T-helper 2 cell treated with Interferon-gamma antibody and Interleukin-4, amounts not matched to agents 100 ng/mL and 5 ng/mL, for 36 hours (primary cell): ENCODE measurements around the gene CDK6. TPM values are rescaled to one million over a fixed set of nuclear protein-coding genes. Genes with fewer than 3 reads are reported as not detected.

Source experiments
- intact Hi-C: fragments of 100-400 bp; cut with micrococcal nuclease; formaldehyde crosslinking; loops from one replicate; pipeline ENCODE4 v1.15.1; 2023
- total RNA-seq: library from RNA; stranded (reverse); gene quantifications from 2 replicates; pipeline ENCODE4 v1.2.3, GENCODE V29; 2022

The CDK6 gene
- total RNA-seq, 1 donor from 2014 or later, result 136 TPM

GRCh38 chr7:92847305-92847704 is 10.9 kb upstream of the CDK6 start:
- intact Hi-C loops, result no loop called here

DNA sequence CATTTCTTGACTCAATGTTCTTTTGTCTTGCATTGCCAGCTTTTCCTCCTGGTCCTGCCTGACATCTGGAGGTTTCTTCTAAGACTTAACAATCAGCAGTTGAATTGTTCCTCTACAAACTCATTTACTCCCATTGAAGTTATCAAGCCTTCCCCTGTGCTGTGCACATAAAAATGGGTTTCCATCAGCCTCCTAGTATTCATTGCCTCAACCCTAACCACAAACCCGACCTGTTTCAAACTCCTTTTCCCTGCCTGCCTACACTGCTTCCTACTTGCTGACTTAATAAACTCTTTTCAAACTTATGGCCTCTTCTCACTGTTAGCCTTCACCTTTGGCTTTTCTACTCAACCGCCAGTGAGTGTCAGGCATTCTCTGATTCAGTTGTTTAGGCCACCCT is 9.4 kb upstream of the CDK6 start:
- intact Hi-C loops, result no loop called here

DNA sequence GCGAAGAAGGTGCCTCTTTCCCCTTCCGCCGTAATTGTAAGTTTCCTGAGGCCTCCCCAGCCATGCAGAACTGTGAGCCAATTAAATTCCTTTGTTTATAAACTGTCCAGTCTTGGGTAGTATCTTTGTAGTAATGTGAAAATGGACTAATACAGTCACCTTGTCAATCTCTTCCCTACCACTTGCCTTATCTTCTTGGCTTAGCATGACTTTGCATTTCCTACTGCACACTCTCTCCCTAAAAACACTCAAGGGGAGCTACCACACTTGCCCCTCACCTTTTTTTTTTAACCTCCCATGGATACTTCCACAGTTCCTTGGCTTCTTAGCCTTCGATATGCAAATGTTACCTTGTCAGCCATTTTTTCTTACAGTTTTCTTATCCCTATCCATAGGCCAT is 7.4 kb upstream of the CDK6 start:
- intact Hi-C loops, result no loop called here

DNA sequence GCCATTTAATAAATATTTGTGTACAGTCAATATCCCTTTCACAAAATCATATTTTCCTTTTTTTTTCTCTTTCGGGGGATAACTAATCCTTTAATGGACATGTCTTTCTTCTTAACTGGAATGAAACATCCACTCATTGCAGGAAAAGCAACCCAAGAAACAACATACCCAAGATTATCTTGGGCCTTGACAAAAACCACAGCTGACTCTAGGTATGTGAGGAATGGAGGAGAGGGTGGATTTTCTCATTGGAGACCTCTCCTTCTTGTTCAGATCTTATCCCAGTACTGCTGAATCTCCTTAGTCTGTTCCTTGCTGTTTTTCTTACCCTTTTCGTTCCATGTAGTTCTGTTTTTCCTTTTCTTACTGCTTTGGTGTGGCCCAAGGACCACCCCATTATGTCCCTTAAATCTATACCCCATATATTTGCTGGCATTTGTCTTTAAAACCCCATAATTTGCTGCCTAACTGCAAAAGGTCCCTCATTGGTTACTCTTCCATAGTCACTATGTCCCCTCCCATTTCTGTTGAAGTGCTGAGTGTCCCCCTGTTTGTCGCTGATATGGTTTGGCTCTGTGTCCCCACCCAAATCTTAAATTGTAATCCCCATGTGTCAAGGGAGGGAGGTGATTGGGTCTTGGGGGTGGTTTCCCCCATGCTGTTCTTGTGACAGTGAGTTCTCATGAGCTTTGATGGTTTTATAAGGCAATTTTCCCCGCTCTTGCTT is 6.8 kb upstream of the CDK6 start:
- intact Hi-C loops, result no loop called here

- intact Hi-C loops, result no loop called here
Observed at GRCh38 chr7:92841192-92841591, 4.8 kb upstream of the CDK6 start.

- intact Hi-C loops, result no loop called here
Observed at GRCh38 chr7:92840316-92840715, 3.9 kb upstream of the CDK6 start.

GRCh38 chr7:92839901-92840300 is 3.5 kb upstream of the CDK6 start:
- intact Hi-C loops, result loop anchor here (5.0 to 10.0 kb wide), 3 partner anchors 197 to 415 kb away; partner anchors contain the start of gene SAMD9

GRCh38 chr7:92838934-92839333 is 2.6 kb upstream of the CDK6 start:
- intact Hi-C loops, result loop anchor here (5.0 to 10.0 kb wide), 3 partner anchors 198 to 414 kb away; partner anchors contain the start of gene SAMD9

DNA sequence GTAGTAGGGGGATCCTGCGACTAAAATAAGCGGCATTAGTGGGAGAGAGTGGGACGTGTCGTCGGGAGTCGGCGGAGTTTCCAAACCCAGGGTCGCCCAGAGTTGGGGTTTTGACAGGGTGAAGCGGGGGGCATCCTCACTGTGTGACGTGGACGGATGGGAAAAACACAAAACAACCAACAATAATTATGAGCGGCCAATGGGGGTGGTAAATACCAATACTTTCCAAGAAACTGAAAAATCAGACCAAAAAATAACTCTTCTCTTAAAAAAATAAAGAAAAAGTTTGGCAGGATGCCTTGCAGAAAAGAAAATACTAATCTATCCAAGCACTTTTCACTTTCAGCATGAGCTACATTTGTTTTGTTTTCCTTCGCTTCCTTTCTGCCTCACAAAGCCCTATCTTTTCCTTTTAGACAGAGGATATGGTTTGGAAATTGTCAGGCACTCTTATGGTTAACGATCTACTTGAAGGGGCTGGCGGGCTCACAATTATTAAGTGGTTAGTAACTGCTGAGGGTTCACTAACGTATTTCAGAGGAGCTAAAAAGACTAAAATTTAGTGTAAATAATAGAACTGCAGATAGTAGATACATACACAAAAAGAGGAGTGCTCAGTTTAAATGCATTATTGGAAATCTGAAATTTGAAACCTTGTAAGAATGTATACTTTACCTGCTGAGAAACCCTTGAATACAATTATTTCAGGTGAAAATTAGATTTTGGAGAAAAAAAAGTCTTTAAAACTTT is 802 bp upstream of the CDK6 start:
- intact Hi-C loops, result loop anchor here (1.0 to 10.0 kb wide), 5 partner anchors 200 to 412 kb away; partner anchors contain the start of genes SAMD9 and VPS50

DNA sequence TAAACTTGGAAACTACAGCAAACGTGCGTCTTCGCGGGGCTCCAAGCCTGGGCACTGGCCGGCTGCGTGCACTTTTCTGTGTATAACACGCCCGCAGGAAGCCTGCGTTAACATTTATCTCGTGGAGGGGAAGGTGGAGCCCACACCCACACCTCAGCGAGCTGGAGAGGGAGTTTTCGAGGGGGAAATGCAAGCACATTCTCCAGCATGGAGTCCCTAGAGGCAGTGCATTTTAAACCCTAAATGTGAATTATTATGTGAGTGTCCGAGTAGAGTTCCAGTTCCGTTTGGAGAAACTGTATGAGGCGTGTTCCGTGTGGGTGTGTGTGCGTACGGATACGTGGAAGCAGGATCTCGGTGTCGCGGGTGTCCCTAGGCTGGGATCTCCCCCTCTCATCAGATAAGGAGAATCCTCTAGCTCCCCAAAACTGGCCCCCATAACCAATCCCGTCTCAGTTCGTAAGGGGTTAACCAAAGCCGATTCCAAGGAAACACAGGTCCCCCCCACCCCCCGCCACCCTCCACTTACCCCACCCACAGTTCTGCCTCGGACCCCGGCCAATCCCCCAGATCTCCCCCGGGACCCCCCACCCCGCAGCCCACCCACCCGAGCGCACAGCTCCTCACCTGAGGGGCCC is 403 bp downstream of the CDK6 start:
- intact Hi-C loops, result loop anchor here (1.0 to 10.0 kb wide), 7 partner anchors 19 to 411 kb away; partner anchors contain the start of genes SAMD9 and VPS50

DNA sequence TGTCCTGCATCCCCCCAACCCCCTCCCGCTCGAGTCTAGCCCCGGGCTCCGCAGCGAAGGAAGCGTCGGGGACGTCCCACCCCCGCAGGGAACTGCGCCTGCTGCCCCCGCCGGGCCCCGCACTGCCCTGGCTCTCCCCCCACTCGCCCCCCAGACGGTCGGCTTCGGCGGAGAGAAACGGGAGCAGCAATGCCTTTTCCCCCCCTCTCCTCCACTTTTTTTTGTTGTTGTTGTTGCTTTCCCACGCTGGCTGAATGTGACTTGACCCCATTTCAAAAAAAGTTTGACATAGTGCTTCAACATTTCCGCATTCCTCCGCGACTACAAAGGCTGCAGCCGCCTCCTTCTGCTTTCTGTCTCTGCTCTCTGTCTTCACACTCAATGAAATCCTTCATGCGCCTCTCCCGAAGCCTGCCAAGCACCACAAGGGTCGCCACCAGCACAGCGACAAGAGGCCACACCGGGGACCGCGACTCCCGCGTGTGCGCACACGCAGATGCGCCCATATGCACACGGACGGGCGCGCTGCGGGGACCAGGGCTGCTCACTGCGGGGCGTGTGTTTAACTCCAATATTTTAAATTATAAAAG is 1.0 kb downstream of the CDK6 start:
- intact Hi-C loops, result loop anchor here (1.0 to 10.0 kb wide), 5 partner anchors 19 to 411 kb away; partner anchors contain the start of gene SAMD9

DNA sequence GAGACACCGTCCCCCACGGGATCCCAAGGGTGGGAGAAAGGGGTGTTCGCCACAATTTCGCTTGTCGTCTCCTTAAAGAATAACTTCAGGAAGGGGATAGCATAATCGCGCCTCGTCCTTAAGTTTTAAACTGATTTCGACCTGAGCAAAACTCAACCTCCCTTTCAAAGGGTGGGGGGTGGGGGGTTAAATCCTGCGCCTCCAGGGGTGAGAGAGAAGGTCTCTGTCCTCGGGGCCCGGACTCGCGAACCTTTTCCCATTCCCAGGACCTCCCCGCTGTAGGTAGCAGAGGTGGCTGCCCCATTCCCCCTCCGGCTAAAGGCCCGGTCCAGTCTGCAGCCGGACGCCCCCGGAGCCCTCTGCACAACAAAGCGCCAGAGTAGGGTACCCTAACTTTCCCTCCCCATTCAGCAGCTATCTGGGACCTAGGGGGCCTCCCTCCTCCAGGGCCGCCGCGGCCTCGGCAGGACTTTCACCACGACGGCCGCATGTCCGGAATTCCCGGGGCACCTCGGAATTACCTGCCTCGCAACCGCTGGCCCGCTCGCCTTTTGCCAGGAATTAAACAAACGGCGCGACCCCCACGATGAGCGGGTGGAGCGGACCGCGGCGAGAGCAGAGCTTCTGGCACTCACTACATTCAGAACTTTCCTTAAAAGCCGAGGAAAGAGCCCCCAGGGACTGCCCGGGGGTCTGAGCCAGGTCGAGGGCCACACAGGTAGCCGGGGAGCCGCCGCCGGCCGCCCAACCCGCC is 1.7 kb downstream of the CDK6 start:
- intact Hi-C loops, result loop anchor here (1.0 to 10.0 kb wide), 6 partner anchors 20 to 410 kb away; partner anchors contain the start of genes PEX1, RBM48 and SAMD9

- intact Hi-C loops, result loop anchor here (1.0 to 10.0 kb wide), 9 partner anchors 21 to 409 kb away; partner anchors contain the start of genes FAM133B, PEX1 and RBM48
Observed at GRCh38 chr7:92833766-92834506, 2.4 kb downstream of the CDK6 start.

DNA sequence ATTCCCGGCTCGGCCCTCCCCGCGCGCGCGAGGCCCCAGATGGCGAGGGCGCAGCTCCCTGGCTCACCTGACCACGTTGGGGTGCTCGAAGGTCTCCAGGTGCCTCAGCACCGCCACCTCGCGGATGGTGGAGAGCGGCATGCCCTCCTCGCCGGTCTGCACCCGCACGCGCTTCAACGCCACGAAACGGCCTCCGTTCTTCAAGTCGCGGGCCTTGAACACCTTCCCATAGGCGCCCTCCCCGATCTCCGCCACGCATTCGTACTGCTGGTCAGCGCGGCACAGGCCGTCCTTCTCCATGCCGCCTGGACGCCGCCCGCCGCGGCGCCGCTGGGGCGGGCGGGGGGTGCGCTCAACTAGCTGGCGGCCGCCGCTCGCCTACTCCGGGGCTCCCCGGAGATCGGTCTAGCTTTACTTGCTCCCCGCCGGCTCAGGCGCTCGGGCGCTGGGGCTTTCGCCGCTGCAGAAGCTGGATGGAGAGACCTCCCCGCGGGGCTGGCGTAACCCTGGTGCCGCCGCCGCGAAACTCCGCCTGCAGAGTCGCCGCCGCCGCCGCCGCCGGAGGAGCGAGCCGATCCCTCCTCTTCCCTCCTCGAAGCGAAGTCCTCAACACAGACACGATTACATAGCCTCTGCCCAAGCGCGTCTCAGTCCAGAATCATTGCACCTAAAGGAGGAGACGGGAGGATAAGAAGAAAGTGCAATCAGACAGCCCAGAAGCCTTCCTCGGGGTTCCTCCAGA is 3.2 kb downstream of the CDK6 start:
- intact Hi-C loops, result loop anchor here (1.0 to 10.0 kb wide), 7 partner anchors 24 to 408 kb away; partner anchors contain the start of gene FAM133B

DNA sequence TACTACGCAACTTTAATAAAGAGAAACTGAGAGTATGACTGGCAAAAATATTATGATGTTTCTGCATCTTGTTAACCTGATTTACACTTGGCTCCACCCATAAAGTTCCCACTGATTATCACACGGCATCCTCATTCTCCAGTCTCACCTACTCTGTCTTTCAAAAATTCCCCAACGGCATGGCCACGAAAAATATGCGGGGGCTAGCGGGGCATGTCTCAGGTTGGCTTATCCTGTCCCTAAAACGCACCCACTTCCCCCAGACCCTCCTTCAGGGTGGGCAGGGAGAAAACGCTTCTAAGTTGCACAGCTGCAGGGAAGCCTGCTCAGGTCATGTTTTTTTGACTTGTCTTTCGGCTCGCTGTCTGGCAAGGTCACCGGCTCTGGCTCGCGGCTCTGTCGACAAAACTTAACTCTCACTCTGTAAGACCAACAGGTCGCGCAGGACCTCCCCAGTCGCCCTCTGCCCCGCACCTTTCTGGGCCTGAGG is 3.8 kb downstream of the CDK6 start:
- intact Hi-C loops, result loop anchor here (1.0 to 10.0 kb wide), 8 partner anchors 19 to 408 kb away; partner anchors contain the start of gene FAM133B

DNA sequence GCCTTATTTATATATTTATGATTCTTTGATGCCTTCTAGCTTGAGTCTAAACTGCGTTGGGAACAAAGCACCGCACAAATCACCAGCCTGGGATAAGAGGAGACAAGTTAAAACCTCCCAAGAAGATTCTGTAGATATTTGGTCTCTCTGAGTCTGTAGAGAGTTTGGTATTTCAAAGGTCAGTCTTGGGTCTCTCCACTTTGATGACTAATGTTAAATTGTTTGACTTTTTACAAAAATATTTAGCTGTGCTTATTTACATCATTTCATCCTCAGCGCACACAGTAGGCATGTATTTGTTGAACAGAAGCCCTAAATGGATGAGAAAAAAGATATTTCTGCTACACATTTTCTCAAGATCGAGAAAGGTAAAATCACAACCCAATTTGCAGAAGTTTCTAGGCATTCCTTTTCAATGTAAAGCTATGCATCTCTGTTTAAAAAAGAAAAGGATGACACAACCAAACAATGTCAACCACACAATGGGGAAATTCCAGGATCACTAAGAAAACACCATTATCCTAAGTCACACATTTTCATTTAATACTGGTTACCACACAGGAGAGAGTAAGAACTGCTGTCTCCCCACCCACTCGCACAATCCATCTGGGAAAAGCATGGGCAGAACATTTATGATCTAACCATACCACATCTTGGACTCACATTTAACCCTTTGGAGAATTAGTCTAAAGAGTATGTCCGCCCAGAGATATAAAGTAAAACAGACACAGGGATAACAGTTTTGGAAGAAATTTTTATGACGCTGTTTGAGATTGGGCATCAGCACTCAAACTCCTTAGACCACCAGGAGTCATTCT is 4.4 kb downstream of the CDK6 start:
- intact Hi-C loops, result loop anchor here (1.0 to 10.0 kb wide), 3 partner anchors 19 to 407 kb away; no protein-coding TSS in a partner anchor

GRCh38 chr7:92830532-92831110 is 5.8 kb downstream of the CDK6 start:
- intact Hi-C loops, result loop anchor here (1.0 to 10.0 kb wide), 2 partner anchors 8 to 406 kb away; no protein-coding TSS in a partner anchor
